GM23248 (cell line): Measurements from ENCODE around the gene SCRN2. TPM values are rescaled to one million over a fixed set of nuclear protein-coding genes. Genes with fewer than 3 reads are reported as not detected.

ENCODE experiments used
- DNase-seq: peaks from one replicate; pipeline ENCODE4 v3.0.0-alpha.2; 2015
- H2AFZ ChIP-seq: fragments of 200-600 bp; sonication (generic); 2 replicates; pipeline ENCODE4 v1.6.1; 2016; ENCODE audit warnings: antibody characterized with exemption
- H3F3A ChIP-seq: fragments of 200-600 bp; sonication (generic); 2 replicates; pipeline ENCODE4 v1.6.1; 2016; ENCODE audit warnings: mild to moderate bottlenecking, antibody characterized with exemption, mixed run types; ENCODE audit not compliant: insufficient read depth
- H3K27ac ChIP-seq: fragments of 200-600 bp; sonication (generic); 2 replicates; pipeline ENCODE4 v1.5.1; 2016; ENCODE audit warnings: mild to moderate bottlenecking
- H3K27me3 ChIP-seq: fragments of 200-600 bp; sonication (generic); replicated peaks from 2 replicates; pipeline ENCODE4 v1.6.1; 2016; ENCODE audit warnings: mild to moderate bottlenecking; ENCODE audit not compliant: insufficient read depth
- H3K36me3 ChIP-seq: fragments of 200-600 bp; sonication (generic); 2 replicates; pipeline ENCODE4 v1.6.1; 2016; ENCODE audit warnings: low read depth, mild to moderate bottlenecking
- H3K4me1 ChIP-seq: fragments of 200-600 bp; sonication (generic); 2 replicates; pipeline ENCODE4 v1.6.1; 2016; ENCODE audit warnings: mild to moderate bottlenecking; ENCODE audit not compliant: insufficient read depth
- H3K4me2 ChIP-seq: fragments of 200-600 bp; sonication (generic); one replicate; pipeline ENCODE4 v1.6.1; 2016; ENCODE audit warnings: mild to moderate bottlenecking; ENCODE audit not compliant: unreplicated experiment
- H3K4me3 ChIP-seq: fragments of 200-600 bp; sonication (generic); 2 replicates; pipeline ENCODE4 v1.5.1; 2016; ENCODE audit warnings: mild to moderate bottlenecking
- H3K79me2 ChIP-seq: fragments of 200-600 bp; sonication (generic); 2 replicates; pipeline ENCODE4 v1.6.1; 2016; ENCODE audit warnings: mild to moderate bottlenecking; ENCODE audit not compliant: insufficient read depth
- H3K9ac ChIP-seq: fragments of 200-600 bp; sonication (generic); 2 replicates; pipeline ENCODE4 v1.6.1; 2016; ENCODE audit warnings: mild to moderate bottlenecking
- H3K9me2 ChIP-seq: fragments of 200-600 bp; sonication (generic); 2 replicates; pipeline ENCODE4 v1.6.1; 2016; ENCODE audit warnings: mixed run types, mild to moderate bottlenecking, moderate library complexity; ENCODE audit not compliant: insufficient read depth
- H3K9me3 ChIP-seq: fragments of 200-600 bp; sonication (generic); one replicate; pipeline ENCODE4 v1.6.1; 2017; ENCODE audit warnings: low read depth
- H4K20me1 ChIP-seq: fragments of 200-600 bp; sonication (generic); 2 replicates; pipeline ENCODE4 v1.6.0; 2016; ENCODE audit not compliant: insufficient read depth
- EZH2 ChIP-seq: fragments of 200-600 bp; sonication (generic); IDR thresholded peaks from 2 replicates; pipeline ENCODE4 v1.6.1; 2018; ENCODE audit warnings: antibody characterized with exemption, mild to moderate bottlenecking; ENCODE audit not compliant: insufficient read depth, poor library complexity, severe bottlenecking
- EZH2phosphoT487 ChIP-seq: fragments of 200-600 bp; sonication (generic); IDR thresholded peaks from 2 replicates; pipeline ENCODE4 v1.6.1; 2018; ENCODE audit warnings: antibody characterized with exemption, moderate library complexity, mild to moderate bottlenecking, low read depth; ENCODE audit not compliant: insufficient read depth
- WGBS, 2 experiments: methylation state at CpG; one replicate each; pipeline ENCODE4 v1.1.6; 2015 to 2017; ENCODE audit warnings: low lambda C conversion rate in 2 of 2, low coverage in 1 of 2; ENCODE audit errors: missing lambda C conversion rate in 2 of 2; 5-methylcytosine and 5-hydroxymethylcytosine counted together
- in situ Hi-C: fragments of 300-500 bp; cut with MboI; formaldehyde crosslinking; loops from 2 replicates; pipeline ENCODE4 v1.15.0; 2020
- polyA plus RNA-seq: library from polyadenylated mRNA; unstranded; fragments of >200 nt; fragmentation: Nextera tagmentation; extraction: Ambion mirVana; gene quantifications from 2 replicates; pipeline ENCODE4 v1.2.1, GENCODE V29; 2016
- total RNA-seq: library from RNA; depleted of rRNA; stranded (reverse); fragments of >200 nt; shearing (Covaris generic); gene quantifications from 2 replicates; pipeline ENCODE4 v1.2.3, GENCODE V29; 2014

The SCRN2 gene
- total and polyA plus RNA-seq, 2 experiments from 2014 or later: 39.5 to 41.2 TPM

DNA sequence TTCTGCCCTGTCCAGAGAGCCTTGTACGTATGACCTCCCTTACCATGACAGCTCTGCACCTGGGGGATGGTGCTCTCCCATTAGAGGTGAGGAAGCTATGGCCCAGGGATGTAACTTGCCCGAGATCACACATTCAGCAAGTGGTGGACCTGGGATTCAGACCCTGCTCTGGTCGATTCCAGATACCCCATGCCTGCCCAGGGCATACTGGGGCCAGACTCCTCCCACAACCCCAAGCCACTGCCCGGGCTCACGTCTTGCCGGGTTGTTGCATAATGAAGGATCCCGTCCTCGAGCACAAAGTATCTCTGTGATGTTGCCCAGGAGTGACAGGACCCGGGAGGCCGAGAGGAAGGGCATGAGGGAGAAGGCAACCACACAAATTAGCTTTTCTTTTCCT lies 21.6 kb downstream of the SCRN2 start:
- Histone ChIP-seq H3F3A (no peaks in the 10 kb centered on the region), H3K4me2 (no peak overlapping the region), H3K4me3 (no peak overlapping the region), H3K9me3 (no peaks in the 10 kb centered on the region), H2AFZ (no peak overlapping the region), H3K9me2 (no peaks in the 10 kb centered on the region), H3K36me3 (no peaks in the 10 kb centered on the region), H3K9ac (no peak overlapping the region), H4K20me1 (no peaks in the 10 kb centered on the region), H3K27ac (no peak overlapping the region), H3K79me2 (no peaks in the 10 kb centered on the region), H3K27me3 (no peaks in the 10 kb centered on the region), H3K4me1 (peaks cover 10% of the 10 kb centered on the region)
- 78 to 86% methylated on average over 10 of the region's 10 CpGs for WGBS, 2 experiments
- in situ Hi-C loops: no loop called here
- no peak for TF ChIP-seq EZH2
- TF ChIP-seq EZH2phosphoT487: no peak
- no peak for DNase-seq

DNA sequence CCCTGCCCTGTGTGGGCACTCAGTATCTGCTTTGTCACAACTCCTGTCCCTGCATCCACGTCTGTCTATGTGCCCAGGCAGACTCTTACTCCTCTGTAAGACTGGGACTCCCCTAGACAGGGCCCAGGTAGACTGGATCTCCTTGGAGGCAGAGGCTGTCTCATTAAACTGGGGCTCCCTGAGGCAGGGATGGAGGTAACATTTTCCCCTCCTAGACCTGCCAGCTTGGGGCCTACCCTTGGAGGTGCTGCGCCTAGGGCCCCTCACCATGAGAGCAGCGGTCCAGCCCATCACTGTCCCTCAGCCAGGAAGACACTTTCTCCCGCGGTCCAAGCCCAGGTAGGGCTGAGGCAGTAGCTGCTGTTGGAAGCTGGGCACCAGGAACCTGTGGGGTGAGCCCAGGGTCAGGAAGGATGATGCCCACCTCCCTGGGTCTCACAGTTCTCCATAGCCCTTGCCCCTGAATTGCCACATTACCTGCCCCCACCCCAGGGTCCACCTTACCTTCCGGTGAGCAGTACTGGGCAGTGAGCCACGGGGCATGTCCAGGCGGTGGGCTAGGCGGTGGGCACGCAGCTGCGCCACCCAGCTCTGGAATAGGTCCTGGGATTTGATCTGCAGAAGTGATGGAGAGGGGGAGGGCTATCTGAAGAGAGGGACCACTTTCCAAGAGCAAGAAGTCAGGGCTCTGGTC lies 22.9 kb downstream of the SCRN2 start:
- in situ Hi-C loops: no loop called here
- TF ChIP-seq EZH2: no peak
- TF ChIP-seq EZH2phosphoT487: no peak
- Histone ChIP-seq H3K9ac (no peak overlapping the region), H3K9me2 (no peaks in the 10 kb centered on the region), H3K79me2 (no peaks in the 10 kb centered on the region), H3K4me3 (no peak overlapping the region), H2AFZ (no peak overlapping the region), H3K27ac (no peak overlapping the region), H3F3A (no peaks in the 10 kb centered on the region), H3K9me3 (no peaks in the 10 kb centered on the region), H3K4me2 (no peak overlapping the region), H4K20me1 (no peaks in the 10 kb centered on the region), H3K4me1 (peaks cover 10% of the 10 kb centered on the region), H3K36me3 (no peaks in the 10 kb centered on the region), H3K27me3 (no peaks in the 10 kb centered on the region)
- 82 to 91% methylated on average over 11 of the region's 11 CpGs for WGBS, 2 experiments
- no peak for DNase-seq

DNA sequence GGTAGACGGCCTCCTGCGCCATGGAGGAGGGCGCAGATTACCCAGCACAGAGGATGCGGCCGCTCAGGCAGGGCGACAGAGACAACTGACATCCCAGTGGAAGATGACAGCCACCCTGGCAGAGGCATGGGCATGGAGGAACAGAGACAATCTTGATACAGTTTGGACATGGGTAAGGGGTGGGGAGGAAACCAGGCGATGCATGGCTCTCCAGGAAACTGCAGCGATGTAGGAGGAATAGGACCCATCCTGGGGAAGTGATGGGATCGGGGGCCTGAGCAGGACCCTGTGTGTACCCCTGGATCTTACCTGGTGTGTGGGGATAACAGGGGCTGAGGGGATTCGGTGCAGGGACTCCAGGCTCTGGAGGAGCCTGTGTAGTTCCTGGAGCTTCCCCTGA lies 24.1 kb downstream of the SCRN2 start:
- in situ Hi-C loops: no loop called here
- H3K4me2 ChIP-seq: no peak overlapping the region
- 97 to 99% methylated on average over 8 to 10 of the region's 10 CpGs for WGBS, 2 experiments

DNA sequence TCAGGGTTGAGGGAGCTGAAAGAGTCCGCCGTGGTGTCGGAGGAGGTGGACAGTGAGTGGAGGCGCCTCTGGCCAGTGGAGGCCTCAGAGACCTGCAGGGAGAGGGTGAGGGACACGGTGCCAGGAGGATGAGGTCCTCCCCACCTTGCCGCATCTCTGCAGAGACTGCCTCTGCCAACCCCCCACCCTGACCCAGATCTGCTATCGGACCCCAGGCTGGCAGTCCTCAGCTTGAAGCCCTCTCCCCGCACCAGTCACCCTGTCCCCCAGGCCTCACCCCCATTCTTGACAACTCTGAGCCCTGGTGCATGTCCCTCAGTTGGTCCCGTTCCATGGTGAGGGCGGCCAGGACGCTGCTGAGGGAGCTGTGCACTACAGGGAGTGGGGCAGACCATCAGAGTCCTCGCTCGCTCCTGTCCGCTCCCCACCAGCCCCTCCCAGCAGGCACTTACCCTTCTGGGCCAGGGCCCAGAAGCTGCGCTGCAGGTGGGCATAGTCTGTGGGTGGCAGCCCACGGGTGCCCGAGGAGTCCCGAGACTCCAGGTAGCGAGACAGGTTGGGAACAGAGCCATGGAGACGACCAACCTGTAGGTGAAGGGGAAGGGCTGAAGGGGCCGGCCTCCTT lies 24.9 kb downstream of the SCRN2 start:
- Histone ChIP-seq H3K4me3 (no peak overlapping the region), H3K4me2 (no peak overlapping the region), H4K20me1 (no peaks in the 10 kb centered on the region), H3K27ac (no peak overlapping the region), H3F3A (no peaks in the 10 kb centered on the region), H3K79me2 (no peaks in the 10 kb centered on the region), H3K9ac (no peak overlapping the region), H3K36me3 (no peaks in the 10 kb centered on the region), H2AFZ (no peak overlapping the region), H3K9me2 (no peaks in the 10 kb centered on the region), H3K4me1 (no peaks in the 10 kb centered on the region; the same call in 1 of the 2 replicates), H3K9me3 (no peaks in the 10 kb centered on the region), H3K27me3 (no peaks in the 10 kb centered on the region)
- in situ Hi-C loops: no loop called here
- TF ChIP-seq EZH2: no peak
- no peak for TF ChIP-seq EZH2phosphoT487
- WGBS, 2 experiments: 91% methylated on average over 19 to 21 of the region's 21 CpGs
- no peak for DNase-seq

More for the DNA sequence above, 24.1 kb downstream of the SCRN2 start:
- Histone ChIP-seq H3K4me3 (no peak overlapping the region), H3K9ac (no peak overlapping the region), H2AFZ (no peak overlapping the region), H4K20me1 (no peaks in the 10 kb centered on the region), H3F3A (no peaks in the 10 kb centered on the region), H3K9me3 (no peaks in the 10 kb centered on the region), H3K27me3 (no peaks in the 10 kb centered on the region), H3K4me1 (peaks cover 3% of the 10 kb centered on the region), H3K79me2 (no peaks in the 10 kb centered on the region), H3K36me3 (no peaks in the 10 kb centered on the region), H3K9me2 (no peaks in the 10 kb centered on the region), H3K27ac (no peak overlapping the region)
- TF ChIP-seq EZH2phosphoT487 (no peak), EZH2 (no peak)
- DNase-seq: no peak
